ENCODE results near the gene CNTNAP3B.
"Not testable (repeated sequence)": the region's sequence is repeated elsewhere in the genome, so short reads cannot be mapped to it uniquely, and the experiment has no call there.

The CNTNAP3B gene

GRCh38 chr9:42129073-42129729 lies at the start of gene CNTNAP3B:
Gene CNTNAP3B (minus strand): TSS chr9:42129426. CDS start chr9:42129094, 332 bp downstream.
- DNase-seq (ENCODE audit: low read depth), result not testable (repeated sequence)

- not testable (repeated sequence) for DNase-seq (ENCODE audit: low read depth)
Measured at GRCh38 chr9:42160299-42160698, 31.1 kb upstream of the CNTNAP3B start.

- not testable (repeated sequence) for DNase-seq (ENCODE audit: low read depth)
Measured at GRCh38 chr9:42127056-42127841, 2.0 kb downstream of the CNTNAP3B start.

GRCh38 chr9:42121007-42121406 lies 8.2 kb downstream of the CNTNAP3B start:
- not testable (repeated sequence) for DNase-seq (ENCODE audit: low read depth)

- not testable (repeated sequence) for DNase-seq (ENCODE audit: low read depth)
Measured at GRCh38 chr9:42095929-42096328, 33.3 kb downstream of the CNTNAP3B start.

- not testable (repeated sequence) for DNase-seq (ENCODE audit: low read depth)
Measured at GRCh38 chr9:42084559-42084952, 44.7 kb downstream of the CNTNAP3B start.

GRCh38 chr9:42083877-42084558 lies 45.2 kb downstream of the CNTNAP3B start:
- not testable (repeated sequence) for DNase-seq (ENCODE audit: low read depth)

GRCh38 chr9:42080376-42080775 lies 48.9 kb downstream of the CNTNAP3B start:
- DNase-seq (ENCODE audit: low read depth), result not testable (repeated sequence)

GRCh38 chr9:42074868-42075267 lies 54.4 kb downstream of the CNTNAP3B start:
- DNase-seq (ENCODE audit: low read depth), result not testable (repeated sequence)

GRCh38 chr9:42071026-42071425 lies 58.2 kb downstream of the CNTNAP3B start:
- DNase-seq (ENCODE audit: low read depth), result not testable (repeated sequence)

GRCh38 chr9:42070035-42070799 lies 59.0 kb downstream of the CNTNAP3B start:
- not testable (repeated sequence) for DNase-seq (ENCODE audit: low read depth)

- DNase-seq (ENCODE audit: low read depth), result not testable (repeated sequence)
Measured at GRCh38 chr9:42053874-42054273, 75.4 kb downstream of the CNTNAP3B start.

GRCh38 chr9:42050701-42051100 lies 78.5 kb downstream of the CNTNAP3B start:
- DNase-seq (ENCODE audit: low read depth), result not testable (repeated sequence)

GRCh38 chr9:42044422-42045010 lies 84.7 kb downstream of the CNTNAP3B start:
- not testable (repeated sequence) for DNase-seq (ENCODE audit: low read depth)

- DNase-seq (ENCODE audit: low read depth), result not testable (repeated sequence)
Measured at GRCh38 chr9:42033541-42033940, 95.7 kb downstream of the CNTNAP3B start.

- not testable (repeated sequence) for DNase-seq (ENCODE audit: low read depth)
Measured at GRCh38 chr9:42020639-42021038, 108.6 kb downstream of the CNTNAP3B start.

- not testable (repeated sequence) for DNase-seq (ENCODE audit: low read depth)
Measured at GRCh38 chr9:42018220-42018922, 110.9 kb downstream of the CNTNAP3B start.

- not testable (repeated sequence) for DNase-seq (ENCODE audit: low read depth)
Measured at GRCh38 chr9:42014317-42014716, 114.9 kb downstream of the CNTNAP3B start.

GRCh38 chr9:41991607-41992006 lies 137.6 kb downstream of the CNTNAP3B start:
- not testable (repeated sequence) for DNase-seq (ENCODE audit: low read depth)

- not testable (repeated sequence) for DNase-seq (ENCODE audit: low read depth)
Measured at GRCh38 chr9:41980271-41980670, 149.0 kb downstream of the CNTNAP3B start.

Data from fibroblast of the conjunctiva (primary cell).